ENCODE measurements around the gene CBS.
"Not testable (repeated sequence)": the region's sequence is repeated elsewhere in the genome, so short reads cannot be mapped to it uniquely, and the experiment has no call there.

Gene CBS

DNA sequence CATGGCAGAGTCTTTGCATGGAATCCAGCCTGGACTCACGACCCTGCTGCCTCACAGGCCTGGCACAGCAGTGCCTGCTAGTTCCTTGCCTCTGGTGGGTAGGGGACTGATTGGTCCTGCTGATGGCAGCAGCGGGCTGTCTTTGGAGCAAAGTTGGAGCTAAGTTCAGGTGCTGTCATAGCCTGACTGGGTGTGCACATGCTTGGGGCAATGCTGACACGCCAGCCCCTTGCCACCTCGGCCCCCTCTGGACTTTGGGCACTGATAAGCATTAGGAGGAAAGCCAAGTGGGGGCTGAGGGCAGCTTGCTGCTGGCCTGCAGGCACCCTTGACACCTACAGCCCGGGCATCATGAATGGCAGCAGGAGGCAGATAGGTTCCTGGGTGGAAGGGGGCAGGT is 33.5 kb downstream of the CBS start:
- not testable (repeated sequence) for H3K27ac ChIP-seq (ENCODE audit: low read depth, low read length); H3K9me3 ChIP-seq (ENCODE audit: control insufficient read depth in 1 of 2, low read length in 2 of 2); H3K9ac ChIP-seq (ENCODE audit: low read depth in 1 of 2, low read length in 2 of 2); H3K36me3 ChIP-seq (ENCODE audit: control insufficient read depth in 1 of 2, insufficient read depth in 2 of 2, low read length in 2 of 2); H3K27me3 ChIP-seq (ENCODE audit: control insufficient read depth in 1 of 2, insufficient read depth in 2 of 2, low read length in 2 of 2); H3K4me1 ChIP-seq (ENCODE audit: control insufficient read depth in 1 of 2, insufficient read depth in 2 of 2, low read length in 2 of 2); H3K4me3 ChIP-seq (ENCODE audit: low read depth in 1 of 2, low read length in 2 of 2)

DNA sequence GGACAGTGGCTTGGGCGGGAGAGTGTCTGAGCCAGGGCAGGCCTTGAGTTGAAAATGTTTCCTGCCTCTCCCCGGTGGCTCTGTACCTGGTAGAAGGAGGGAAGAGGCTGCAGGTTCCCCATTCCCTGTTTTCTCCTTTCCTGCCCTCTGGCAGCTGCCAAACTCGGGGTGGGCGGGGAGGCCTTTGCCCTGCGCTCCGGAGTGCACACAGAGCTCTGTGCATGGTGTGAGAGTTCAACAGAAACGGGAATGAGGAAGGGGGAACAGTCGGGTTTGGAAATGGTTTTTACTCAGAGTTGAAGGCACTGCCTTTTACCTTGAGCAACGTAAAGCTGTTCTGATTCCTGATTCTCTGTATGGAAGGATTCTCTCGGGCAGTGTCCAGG is 37.0 kb downstream of the CBS start:
- not testable (repeated sequence) for H3K4me1 ChIP-seq (ENCODE audit: control insufficient read depth in 1 of 2, insufficient read depth in 2 of 2, low read length in 2 of 2); H3K9me3 ChIP-seq (ENCODE audit: control insufficient read depth in 1 of 2, low read length in 2 of 2); H3K4me3 ChIP-seq (ENCODE audit: low read depth in 1 of 2, low read length in 2 of 2); H3K27me3 ChIP-seq (ENCODE audit: control insufficient read depth in 1 of 2, insufficient read depth in 2 of 2, low read length in 2 of 2); H3K9ac ChIP-seq (ENCODE audit: low read depth in 1 of 2, low read length in 2 of 2); H3K27ac ChIP-seq (ENCODE audit: low read depth, low read length); H3K36me3 ChIP-seq (ENCODE audit: control insufficient read depth in 1 of 2, insufficient read depth in 2 of 2, low read length in 2 of 2)

DNA sequence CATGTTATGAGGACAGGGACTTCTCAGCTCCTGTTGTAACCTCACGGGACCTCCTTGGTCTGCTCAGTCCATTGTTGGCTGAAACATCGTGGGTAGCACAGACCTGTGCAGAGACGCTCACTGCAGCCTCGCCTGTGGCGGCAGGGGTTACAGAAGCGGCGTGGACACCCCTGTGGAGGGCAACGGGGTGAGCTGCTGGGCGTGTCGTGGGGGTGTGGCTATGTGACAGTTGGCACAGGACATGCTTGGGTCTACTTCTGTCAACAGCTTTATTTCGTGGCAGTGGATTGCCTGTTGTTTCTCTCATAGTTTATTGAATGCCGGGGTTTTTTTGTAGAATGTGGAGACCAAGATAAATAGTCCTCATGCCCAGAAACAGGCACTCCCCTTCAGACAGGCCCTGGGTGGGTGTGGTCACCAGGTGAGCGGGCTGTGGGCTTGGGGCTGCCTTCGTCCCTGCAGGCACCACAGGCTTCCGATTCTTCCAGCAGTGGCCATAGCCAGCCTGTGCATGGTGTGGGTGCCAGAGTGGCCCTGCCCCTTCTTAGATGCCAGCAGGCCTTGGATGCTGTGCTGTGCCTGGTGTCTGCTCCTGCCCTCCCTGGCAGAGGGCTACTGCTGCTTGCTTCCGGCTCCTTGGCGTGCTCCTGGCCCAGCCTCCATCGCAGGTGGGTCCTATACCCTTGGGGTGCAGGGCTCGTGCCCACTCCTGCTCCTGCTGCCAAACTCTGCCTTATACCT is 37.5 kb downstream of the CBS start:
- H3K36me3 ChIP-seq (ENCODE audit: control insufficient read depth in 1 of 2, insufficient read depth in 2 of 2, low read length in 2 of 2); H3K4me1 ChIP-seq (ENCODE audit: control insufficient read depth in 1 of 2, insufficient read depth in 2 of 2, low read length in 2 of 2); H3K4me3 ChIP-seq (ENCODE audit: low read depth in 1 of 2, low read length in 2 of 2); H3K9me3 ChIP-seq (ENCODE audit: control insufficient read depth in 1 of 2, low read length in 2 of 2); H3K27ac ChIP-seq (ENCODE audit: low read depth, low read length); H3K27me3 ChIP-seq (ENCODE audit: control insufficient read depth in 1 of 2, insufficient read depth in 2 of 2, low read length in 2 of 2); H3K9ac ChIP-seq (ENCODE audit: low read depth in 1 of 2, low read length in 2 of 2): not testable (repeated sequence)

DNA sequence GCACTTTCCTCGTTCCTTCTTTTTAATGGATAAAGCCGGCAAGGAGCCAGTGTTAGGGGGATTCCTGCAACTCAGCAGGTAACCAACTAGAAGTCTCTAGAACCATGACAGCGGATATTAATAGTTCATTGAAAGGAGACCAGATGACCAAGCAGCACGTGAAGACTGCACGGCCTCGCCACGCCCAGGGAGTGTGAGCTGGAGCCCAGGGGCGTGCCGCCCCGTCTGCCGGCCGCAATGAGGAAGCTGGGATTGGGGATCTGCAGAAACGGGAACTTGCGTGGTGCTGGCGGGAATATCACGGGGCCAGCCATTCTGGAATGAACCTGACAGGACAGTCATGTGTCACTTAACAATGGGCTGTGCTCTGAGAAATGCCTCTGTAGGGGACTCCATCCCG is 38.7 kb downstream of the CBS start:
- not testable (repeated sequence) for H3K36me3 ChIP-seq (ENCODE audit: control insufficient read depth in 1 of 2, insufficient read depth in 2 of 2, low read length in 2 of 2); H3K4me1 ChIP-seq (ENCODE audit: control insufficient read depth in 1 of 2, insufficient read depth in 2 of 2, low read length in 2 of 2); H3K27ac ChIP-seq (ENCODE audit: low read depth, low read length); H3K9ac ChIP-seq (ENCODE audit: low read depth in 1 of 2, low read length in 2 of 2); H3K27me3 ChIP-seq (ENCODE audit: control insufficient read depth in 1 of 2, insufficient read depth in 2 of 2, low read length in 2 of 2); H3K9me3 ChIP-seq (ENCODE audit: control insufficient read depth in 1 of 2, low read length in 2 of 2); H3K4me3 ChIP-seq (ENCODE audit: low read depth in 1 of 2, low read length in 2 of 2)

DNA sequence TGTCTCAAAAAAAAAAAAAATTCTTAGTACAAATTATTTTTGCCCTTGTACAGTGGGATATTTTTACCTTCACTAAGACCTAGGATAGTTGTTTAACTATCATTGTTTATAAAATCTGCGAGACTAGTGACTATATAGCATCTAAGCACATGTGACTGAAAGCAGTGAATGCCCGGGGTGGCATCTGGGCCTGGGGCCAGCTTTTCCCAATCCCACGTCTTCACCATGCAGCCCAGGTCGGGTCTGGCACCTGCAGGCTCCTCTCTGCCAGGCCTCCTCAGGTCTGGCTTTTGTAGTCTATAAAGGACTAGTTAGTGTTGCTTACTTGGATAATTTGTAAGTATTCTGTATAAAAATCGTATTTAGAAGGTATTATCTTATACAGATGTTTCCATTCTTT is 40.8 kb downstream of the CBS start:
- H3K9me3 ChIP-seq (ENCODE audit: control insufficient read depth in 1 of 2, low read length in 2 of 2): no peaks in the 10 kb centered on the region
- no peaks in the 10 kb centered on the region for H3K27me3 ChIP-seq (ENCODE audit: control insufficient read depth in 1 of 2, insufficient read depth in 2 of 2, low read length in 2 of 2)
- H3K9ac ChIP-seq (ENCODE audit: low read depth in 1 of 2, low read length in 2 of 2): no peak overlapping the region
- no peak overlapping the region for H3K27ac ChIP-seq (ENCODE audit: low read depth, low read length)
- H3K4me3 ChIP-seq (ENCODE audit: low read depth in 1 of 2, low read length in 2 of 2): no peak overlapping the region
- H3K36me3 ChIP-seq (ENCODE audit: control insufficient read depth in 1 of 2, insufficient read depth in 2 of 2, low read length in 2 of 2): peaks cover 9 to 20% of the 10 kb centered on the region in 2 donors
- no peaks in the 10 kb centered on the region for H3K4me1 ChIP-seq (ENCODE audit: control insufficient read depth in 1 of 2, insufficient read depth in 2 of 2, low read length in 2 of 2)

DNA sequence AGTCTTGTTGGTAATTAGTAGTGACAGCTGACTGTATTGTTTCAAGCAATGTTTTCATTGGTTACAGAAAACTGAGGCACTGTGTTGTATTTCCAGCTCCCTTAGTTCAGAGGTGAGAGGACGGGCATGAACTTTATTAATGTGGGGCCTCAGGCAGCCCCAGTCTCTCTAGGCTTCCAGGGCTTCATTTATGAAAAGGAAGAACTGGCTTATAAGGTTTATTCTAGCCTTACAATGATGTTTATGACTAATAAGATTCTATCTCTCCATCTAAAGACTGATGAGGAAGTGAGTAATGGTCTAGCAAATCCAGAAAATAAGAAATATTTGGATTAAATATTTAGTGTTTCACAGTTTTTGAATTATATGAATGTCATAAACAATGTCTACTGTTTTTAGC is 41.5 kb downstream of the CBS start:
- H3K9me3 ChIP-seq (ENCODE audit: control insufficient read depth in 1 of 2, low read length in 2 of 2): no peaks in the 10 kb centered on the region
- no peaks in the 10 kb centered on the region for H3K4me1 ChIP-seq (ENCODE audit: control insufficient read depth in 1 of 2, insufficient read depth in 2 of 2, low read length in 2 of 2)
- H3K27ac ChIP-seq (ENCODE audit: low read depth, low read length): no peak overlapping the region
- no peak overlapping the region for H3K4me3 ChIP-seq (ENCODE audit: low read depth in 1 of 2, low read length in 2 of 2)
- no peak overlapping the region for H3K9ac ChIP-seq (ENCODE audit: low read depth in 1 of 2, low read length in 2 of 2)
- no peaks in the 10 kb centered on the region for H3K27me3 ChIP-seq (ENCODE audit: control insufficient read depth in 1 of 2, insufficient read depth in 2 of 2, low read length in 2 of 2)
- H3K36me3 ChIP-seq (ENCODE audit: control insufficient read depth in 1 of 2, insufficient read depth in 2 of 2, low read length in 2 of 2): peaks cover 9 to 24% of the 10 kb centered on the region in 2 donors

DNA sequence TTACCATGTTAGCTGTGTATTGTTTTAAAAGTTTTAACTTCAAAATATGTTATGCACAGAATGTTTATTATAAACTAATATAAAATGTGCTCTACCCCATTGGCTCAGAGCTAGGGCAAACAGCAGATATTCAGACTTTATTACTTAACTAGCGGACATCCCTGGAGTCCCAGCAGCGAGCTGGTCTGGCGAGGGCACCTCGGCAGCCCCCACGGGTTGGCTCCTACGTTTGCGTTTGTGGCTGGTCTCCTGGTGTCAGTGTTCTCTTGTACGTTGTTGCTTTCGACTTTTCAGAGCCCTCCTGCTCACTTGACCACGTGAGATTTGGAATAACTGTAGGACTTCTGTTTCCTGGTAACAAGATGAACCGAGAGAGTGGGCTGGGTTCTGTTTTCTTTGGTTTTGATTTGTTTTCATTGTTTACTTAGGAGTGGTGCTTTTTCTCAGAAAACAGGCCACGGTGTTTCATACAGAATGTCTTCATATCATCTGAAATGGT is 44.5 kb downstream of the CBS start:
- no peak overlapping the region for H3K9ac ChIP-seq (ENCODE audit: low read depth in 1 of 2, low read length in 2 of 2)
- no peaks in the 10 kb centered on the region for H3K9me3 ChIP-seq (ENCODE audit: control insufficient read depth in 1 of 2, low read length in 2 of 2)
- H3K27me3 ChIP-seq (ENCODE audit: control insufficient read depth in 1 of 2, insufficient read depth in 2 of 2, low read length in 2 of 2): no peaks in the 10 kb centered on the region
- no peak overlapping the region for H3K4me3 ChIP-seq (ENCODE audit: low read depth in 1 of 2, low read length in 2 of 2)
- H3K4me1 ChIP-seq (ENCODE audit: control insufficient read depth in 1 of 2, insufficient read depth in 2 of 2, low read length in 2 of 2): no peaks in the 10 kb centered on the region
- H3K27ac ChIP-seq (ENCODE audit: low read depth, low read length): no peak overlapping the region
- H3K36me3 ChIP-seq (ENCODE audit: control insufficient read depth in 1 of 2, insufficient read depth in 2 of 2, low read length in 2 of 2): peaks cover 9 to 44% of the 10 kb centered on the region in 2 donors

DNA sequence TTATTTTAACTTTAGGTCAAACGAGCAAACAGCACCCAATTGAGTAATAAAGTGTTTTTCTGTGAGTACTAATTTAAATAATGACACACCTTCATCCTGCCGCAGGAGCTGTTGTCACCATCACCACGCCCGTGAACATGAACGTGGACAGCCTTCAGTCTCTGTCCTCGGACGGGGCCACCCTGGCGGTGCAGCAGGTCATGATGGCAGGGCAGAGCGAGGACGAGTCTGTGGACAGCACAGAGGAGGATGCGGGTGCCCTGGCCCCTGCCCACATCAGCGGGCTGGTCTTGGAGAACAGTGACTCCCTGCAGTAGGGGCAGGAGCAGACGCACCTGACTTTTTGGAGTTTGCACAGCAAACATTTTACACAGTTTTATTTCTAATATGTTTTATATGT is 45.9 kb downstream of the CBS start:
- Histone ChIP-seq H3K27me3 (ENCODE audit: control insufficient read depth in 1 of 2, insufficient read depth in 2 of 2, low read length in 2 of 2) (no peaks in the 10 kb centered on the region), H3K9ac (ENCODE audit: low read depth in 1 of 2, low read length in 2 of 2) (no peak overlapping the region), H3K4me1 (ENCODE audit: control insufficient read depth in 1 of 2, insufficient read depth in 2 of 2, low read length in 2 of 2) (no peaks in the 10 kb centered on the region), H3K4me3 (ENCODE audit: low read depth in 1 of 2, low read length in 2 of 2) (no peak overlapping the region), H3K27ac (ENCODE audit: low read depth, low read length) (no peak overlapping the region), H3K36me3 (ENCODE audit: control insufficient read depth in 1 of 2, insufficient read depth in 2 of 2, low read length in 2 of 2) (peaks cover 9 to 56% of the 10 kb centered on the region in 2 donors), H3K9me3 (ENCODE audit: control insufficient read depth in 1 of 2, low read length in 2 of 2) (no peaks in the 10 kb centered on the region)

DNA sequence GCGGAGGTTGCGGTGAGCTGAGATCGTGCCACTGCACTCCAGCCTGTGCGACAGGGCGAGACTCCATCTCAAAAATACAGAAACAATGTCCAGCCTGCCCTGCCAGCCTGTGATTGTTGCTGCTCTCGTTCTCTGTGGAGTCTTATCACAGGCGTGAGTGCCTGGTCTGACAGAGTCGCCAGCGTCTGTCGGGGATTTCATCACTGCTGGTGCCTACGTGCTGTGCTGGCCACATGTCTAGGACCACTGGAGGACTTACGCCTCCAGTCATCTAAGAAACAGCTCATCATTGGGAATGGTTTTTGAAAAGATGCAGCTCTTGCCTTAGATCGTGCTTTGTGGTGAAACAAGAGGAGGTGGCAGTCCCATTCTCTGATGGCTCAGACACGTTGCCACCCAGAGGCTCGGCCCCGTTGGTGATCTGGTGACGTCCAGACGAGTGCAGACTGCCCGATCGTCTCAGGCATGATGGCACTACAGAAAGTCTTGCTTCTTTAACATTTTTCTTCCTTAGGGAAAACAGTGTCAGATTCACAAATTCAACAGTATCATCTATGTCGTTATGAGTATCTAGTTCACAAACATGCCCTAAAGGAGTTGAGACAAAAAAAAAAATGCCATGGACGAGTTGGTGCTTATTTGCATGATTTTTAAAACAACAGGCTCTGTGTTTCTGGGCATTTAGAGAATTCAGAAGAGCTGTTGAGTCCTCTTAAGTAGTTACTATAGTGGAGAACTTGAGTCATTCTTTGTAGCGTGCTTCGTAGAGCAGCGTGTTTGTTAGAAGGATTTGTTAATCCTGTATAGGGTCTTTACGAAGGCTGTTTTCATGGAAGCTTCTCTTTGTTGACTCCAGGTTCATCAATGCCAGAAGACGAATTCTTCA is 47.5 kb downstream of the CBS start:
- Histone ChIP-seq H3K27ac (ENCODE audit: low read depth, low read length) (no peak overlapping the region), H3K9me3 (ENCODE audit: control insufficient read depth in 1 of 2, low read length in 2 of 2) (no peaks in the 10 kb centered on the region), H3K36me3 (ENCODE audit: control insufficient read depth in 1 of 2, insufficient read depth in 2 of 2, low read length in 2 of 2) (peaks cover 11 to 68% of the 10 kb centered on the region in 2 donors), H3K9ac (ENCODE audit: low read depth in 1 of 2, low read length in 2 of 2) (no peak overlapping the region), H3K4me3 (ENCODE audit: low read depth in 1 of 2, low read length in 2 of 2) (no peak overlapping the region), H3K27me3 (ENCODE audit: control insufficient read depth in 1 of 2, insufficient read depth in 2 of 2, low read length in 2 of 2) (no peaks in the 10 kb centered on the region), H3K4me1 (ENCODE audit: control insufficient read depth in 1 of 2, insufficient read depth in 2 of 2, low read length in 2 of 2) (no peaks in the 10 kb centered on the region)

DNA sequence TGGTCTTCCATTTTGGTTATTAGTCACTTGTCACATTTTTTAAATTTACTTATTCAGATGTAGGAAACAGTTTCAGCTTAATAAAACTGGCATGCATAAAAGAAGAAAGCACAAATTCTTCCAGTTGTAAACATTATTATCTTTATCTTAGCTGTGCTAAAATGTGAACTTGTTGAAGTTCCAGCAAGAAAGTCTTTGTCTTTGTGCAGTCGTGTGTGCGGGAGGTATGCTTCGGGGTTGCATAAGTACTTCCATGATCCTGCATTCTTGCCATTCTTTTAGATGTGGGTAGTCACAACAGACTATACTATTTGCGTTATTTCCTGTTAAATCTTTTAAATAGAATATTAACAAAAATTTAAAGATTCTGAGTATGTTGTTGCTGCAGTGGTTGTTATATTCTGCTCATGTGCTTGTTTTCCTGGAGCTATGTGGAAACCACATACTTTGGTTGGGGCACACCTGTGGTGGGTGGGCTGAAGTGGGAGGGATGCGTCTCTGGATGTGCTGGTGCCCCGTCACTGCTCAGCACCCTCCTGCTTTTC is 49.9 kb downstream of the CBS start:
- no peak overlapping the region for H3K27ac ChIP-seq (ENCODE audit: low read depth, low read length)
- no peaks in the 10 kb centered on the region for H3K9me3 ChIP-seq (ENCODE audit: control insufficient read depth in 1 of 2, low read length in 2 of 2)
- H3K4me3 ChIP-seq (ENCODE audit: low read depth in 1 of 2, low read length in 2 of 2): no peak overlapping the region
- no peaks in the 10 kb centered on the region for H3K27me3 ChIP-seq (ENCODE audit: control insufficient read depth in 1 of 2, insufficient read depth in 2 of 2, low read length in 2 of 2)
- H3K9ac ChIP-seq (ENCODE audit: low read depth in 1 of 2, low read length in 2 of 2): no peak overlapping the region
- H3K36me3 ChIP-seq (ENCODE audit: control insufficient read depth in 1 of 2, insufficient read depth in 2 of 2, low read length in 2 of 2): peaks cover 6 to 73% of the 10 kb centered on the region in 2 donors
- H3K4me1 ChIP-seq (ENCODE audit: control insufficient read depth in 1 of 2, insufficient read depth in 2 of 2, low read length in 2 of 2): no peaks in the 10 kb centered on the region

Measured in duodenal mucosa (tissue), 2 donors.